Cortex of kidney (tissue), 1 donor: ENCODE data around the gene FITM2.

ENCODE experiments used
- DNase-seq: peaks from one replicate; lab custom pipeline; 2025; lab: John Stamatoyannopoulos, UW

Gene FITM2

DNA sequence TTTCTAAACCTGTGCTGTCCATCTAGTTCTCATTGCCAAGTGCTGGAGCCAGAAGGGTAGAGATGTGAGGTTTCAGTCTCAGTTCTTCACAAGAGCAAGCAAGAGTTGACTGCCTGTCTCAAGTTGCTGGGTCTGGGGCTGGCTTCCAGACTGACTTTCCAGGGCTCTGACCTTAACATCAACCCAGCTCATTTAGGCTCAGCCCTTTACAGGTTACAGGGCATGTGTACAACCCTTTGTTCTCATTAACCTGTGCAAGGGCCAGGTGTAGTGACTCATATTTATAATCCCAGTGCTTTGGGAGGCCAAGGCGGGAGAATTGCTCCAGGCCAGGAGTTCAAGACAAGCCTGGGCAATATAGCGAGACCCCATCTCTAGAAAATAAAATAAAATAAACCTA, 30.6 kb downstream of the FITM2 start:
- no peak for DNase-seq

DNA sequence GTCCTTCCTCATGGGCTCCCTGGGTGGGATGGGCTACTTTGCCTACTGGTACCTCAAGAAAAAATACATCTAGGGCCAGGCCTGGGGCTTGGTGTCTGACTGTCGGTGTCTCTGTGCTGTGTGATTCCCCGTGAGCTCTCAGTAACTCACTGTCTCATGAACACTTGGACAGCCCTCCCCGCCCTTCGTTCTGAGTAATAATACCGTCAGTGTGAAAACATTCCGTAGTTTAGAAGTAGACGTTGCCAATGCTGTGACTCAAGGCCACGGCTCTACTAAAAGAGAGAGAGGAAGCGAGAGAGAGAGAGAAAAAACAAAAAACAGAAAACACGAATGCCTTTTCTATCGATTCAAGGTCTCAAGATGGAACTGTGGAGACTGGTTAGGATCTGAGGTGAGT, 31.8 kb downstream of the FITM2 start:
- DNase-seq = no peak

- DNase-seq = no peak
These were observed 36.5 kb downstream of the FITM2 start for GRCh38 chr20:44274303-44275017.

DNA sequence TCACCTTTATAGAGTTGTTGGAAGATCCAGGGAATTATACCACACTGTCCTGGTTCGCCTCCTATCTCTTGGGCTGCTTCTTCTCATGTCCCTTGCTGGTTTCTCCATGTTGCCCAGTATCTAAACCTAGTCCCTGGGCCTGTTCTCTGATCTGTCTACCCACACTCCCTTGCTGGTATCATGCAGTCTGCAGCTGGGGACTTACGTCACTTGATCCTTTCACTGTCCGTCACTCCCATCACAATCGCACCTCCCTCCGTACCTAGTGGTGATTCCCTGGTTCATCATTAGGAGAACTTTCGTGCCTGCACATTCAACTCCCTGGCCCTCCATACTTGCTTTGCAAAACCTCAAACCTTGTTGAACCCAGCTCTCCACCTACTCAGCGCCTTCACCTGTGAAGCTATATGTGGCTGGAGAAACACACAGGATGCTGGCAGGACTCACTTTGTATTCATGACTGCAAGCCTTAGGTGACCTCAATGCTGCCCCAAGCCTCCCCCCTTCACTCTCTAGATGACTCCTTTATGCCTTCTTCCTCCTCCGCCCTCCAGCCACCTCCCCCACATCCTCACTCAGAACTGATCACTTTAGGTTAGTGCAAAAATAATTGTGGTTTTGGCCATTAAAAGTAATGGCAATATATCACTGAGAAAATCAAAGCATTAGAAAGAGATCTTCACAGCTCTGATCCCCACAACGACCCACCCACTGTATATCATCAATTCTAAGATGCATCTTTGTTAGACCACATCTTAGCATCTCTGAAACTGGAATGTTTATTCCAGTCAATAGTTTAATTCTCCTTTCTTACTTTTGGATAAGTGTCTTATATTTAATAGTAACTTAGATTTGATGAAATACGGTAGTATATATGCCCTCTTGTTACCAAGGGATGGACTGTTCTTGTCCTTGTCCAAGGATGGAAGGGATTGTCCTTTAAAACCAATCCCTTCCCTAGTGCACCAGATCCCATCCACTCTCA, 37.5 kb downstream of the FITM2 start:
- no peak for DNase-seq

DNA sequence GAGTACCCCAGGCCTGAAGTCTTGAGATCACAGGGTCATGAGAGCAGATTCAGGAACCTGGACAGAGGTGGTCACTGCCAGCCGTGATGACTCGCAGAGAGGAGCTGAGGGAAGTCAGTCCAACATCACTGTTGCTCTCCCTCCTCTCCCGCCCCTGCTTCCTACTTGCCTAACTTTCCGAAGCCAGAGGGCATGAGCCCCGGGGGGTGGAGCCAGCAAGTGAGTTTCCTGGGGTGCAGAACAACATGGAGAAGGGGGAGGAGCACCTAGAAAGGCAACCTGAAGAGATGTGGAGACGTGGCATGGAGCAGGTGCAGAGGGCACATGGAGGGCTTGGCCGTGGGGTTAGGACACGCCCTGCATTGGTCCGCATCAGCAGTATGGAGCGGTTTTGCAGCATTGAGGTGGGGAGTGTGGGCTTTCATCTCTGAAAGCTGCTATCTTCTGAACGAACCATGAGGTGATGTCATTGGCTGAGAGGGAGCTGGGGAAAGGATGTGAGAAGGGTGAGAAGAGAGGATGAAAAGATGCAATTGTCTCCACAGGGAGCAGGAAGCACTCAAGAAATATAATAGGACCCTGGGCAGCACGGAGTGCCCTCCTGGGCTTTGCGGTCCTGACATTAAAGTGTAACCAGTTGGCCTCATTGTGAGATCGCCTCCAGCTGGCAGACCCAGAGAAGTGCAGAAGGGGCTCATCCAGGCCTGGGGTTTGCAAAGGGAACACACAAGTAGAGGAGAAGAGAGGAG, 38.9 kb downstream of the FITM2 start:
- DNase-seq = no peak

DNA sequence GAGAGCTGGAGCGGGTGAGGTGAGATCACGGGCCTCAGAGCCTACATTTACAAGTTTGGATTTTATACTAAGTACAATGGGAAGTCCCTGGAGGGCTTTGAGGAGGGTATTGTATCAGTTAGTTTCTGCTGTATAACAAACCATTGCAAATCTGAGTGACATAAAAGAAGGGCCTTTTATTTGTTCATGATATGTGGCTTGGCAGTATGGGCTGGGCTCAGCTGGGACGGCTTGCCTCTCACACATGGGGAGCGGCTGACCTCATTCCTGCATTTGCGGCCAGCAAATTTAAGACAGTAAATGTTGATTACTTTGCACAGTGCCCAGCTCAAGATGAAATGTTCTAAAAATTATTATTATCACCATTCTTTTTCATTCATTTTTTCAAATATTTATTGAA, 42.2 kb downstream of the FITM2 start:
- no peak for DNase-seq

- DNase-seq = no peak
These were observed 46.7 kb downstream of the FITM2 start for GRCh38 chr20:44264287-44264686.

- DNase-seq = no peak
These were observed 52.6 kb downstream of the FITM2 start for GRCh38 chr20:44258226-44258890.

DNA sequence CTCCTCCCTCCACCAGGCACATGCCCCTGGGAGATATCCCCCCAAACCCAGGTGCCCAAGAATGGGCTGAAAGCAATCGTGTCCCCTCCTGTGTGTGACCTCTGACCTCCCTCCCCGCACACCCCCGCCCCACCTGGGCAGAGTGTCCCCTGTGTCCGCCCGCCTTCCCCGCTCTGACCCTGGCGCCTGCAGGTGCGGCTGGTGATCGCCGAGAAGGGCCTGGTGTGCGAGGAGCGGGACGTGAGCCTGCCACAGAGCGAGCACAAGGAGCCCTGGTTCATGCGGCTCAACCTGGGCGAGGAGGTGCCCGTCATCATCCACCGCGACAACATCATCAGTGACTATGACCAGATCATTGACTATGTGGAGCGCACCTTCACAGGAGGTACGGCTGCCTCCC, 54.0 kb downstream of the FITM2 start:
- DNase-seq = no peak

- no peak for DNase-seq
These were observed 55.1 kb downstream of the FITM2 start for GRCh38 chr20:44255942-44256341.

DNA sequence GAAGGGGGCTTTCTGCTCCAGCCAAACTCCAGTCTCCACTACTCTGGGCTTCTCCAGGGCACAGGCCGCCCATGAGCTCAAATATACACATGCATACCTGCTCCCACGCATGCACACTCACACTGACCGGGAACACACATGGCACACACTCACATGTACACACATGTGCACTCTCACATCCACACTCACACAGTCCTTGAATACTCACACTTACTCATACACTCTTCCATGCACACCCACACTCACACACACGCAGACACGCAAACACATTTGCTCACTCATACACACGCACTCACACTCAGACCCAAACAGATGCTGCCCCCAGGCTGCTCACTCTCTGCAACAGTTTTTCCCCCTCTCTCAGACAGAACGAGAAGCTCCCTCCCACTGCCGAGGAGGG, 56.9 kb downstream of the FITM2 start:
- no peak for DNase-seq

DNA sequence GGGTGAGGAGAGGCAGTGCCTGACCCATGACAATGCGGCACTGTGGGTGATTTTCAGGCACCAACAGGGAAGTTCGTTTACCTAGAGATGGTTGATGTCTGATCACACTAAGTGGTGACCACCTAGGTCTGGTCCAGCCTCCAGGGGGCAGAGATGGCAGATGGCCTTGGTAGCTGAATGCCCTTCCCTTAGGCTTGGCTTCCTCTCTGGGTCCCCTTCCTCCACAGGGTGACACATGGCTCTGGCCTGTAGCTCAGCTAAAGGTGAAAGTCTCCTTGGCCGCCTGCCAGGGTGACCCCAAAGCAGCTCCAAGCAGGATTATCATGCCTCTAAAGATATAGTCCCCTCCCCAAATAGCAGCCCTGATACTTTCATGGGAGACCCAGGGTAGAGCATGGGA, 57.5 kb downstream of the FITM2 start:
- DNase-seq = no peak
